ENCODE measurements around the gene ARL16. TPM values are rescaled to one million over a fixed set of nuclear protein-coding genes. Genes with fewer than 3 reads are reported as not detected.

The ARL16 gene
- total and polyA plus RNA-seq, 4 donors = 7.9 to 24.3 (median 11.3) TPM

GRCh38 chr17:81693509-81694210 lies 10.1 kb upstream of the ARL16 start:
- 92% methylated on average over 35 of the region's 35 CpGs for WGBS
- TF ChIP-seq RXRA (IDR thresholded peaks at IDR 0.05) = no peak
- no peak for TF ChIP-seq HNF4A (conservative IDR thresholded peaks at IDR 0.05)
- TF ChIP-seq EGR1 (IDR thresholded peaks at IDR 0.05; ENCODE audit: low read depth in 2 of 2) = no peak
- no peaks in the 10 kb centered on the region for H3K4me1 ChIP-seq (ENCODE audit: control insufficient read depth in 4 of 4, insufficient read depth in 4 of 4, low read length in 3 of 4)
- H3K27me3 ChIP-seq (ENCODE audit: control insufficient read depth in 4 of 4, insufficient read depth in 4 of 4, low read length in 3 of 4) = no peaks in the 10 kb centered on the region
- peaks cover 15 to 99% (median 27%) of the 10 kb centered on the region in 4 donors for H3K36me3 ChIP-seq (ENCODE audit: control insufficient read depth in 4 of 4, insufficient read depth in 3 of 4, low read depth in 1 of 4, low read length in 3 of 4)
- no peak overlapping the region for H3K27ac ChIP-seq (ENCODE audit: low read depth in 1 of 2, low read length in 2 of 2)
- DNase-seq (ENCODE audit: low spot score) = no peak
- no peak overlapping the region for H3K4me3 ChIP-seq (ENCODE audit: low read depth in 1 of 3, low read length in 3 of 3)
- no peaks in the 10 kb centered on the region for H3K9me3 ChIP-seq (ENCODE audit: control insufficient read depth in 4 of 4, low read length in 3 of 4)
- H3K9ac ChIP-seq (ENCODE audit: low read depth in 1 of 2, low read length in 2 of 2) = no peak overlapping the region

GRCh38 chr17:81691608-81692007 lies 8.0 kb upstream of the ARL16 start:
- Histone ChIP-seq H3K9ac (ENCODE audit: low read depth in 1 of 2, low read length in 2 of 2) (no peak overlapping the region), H3K4me1 (ENCODE audit: control insufficient read depth in 4 of 4, insufficient read depth in 4 of 4, low read length in 3 of 4) (no peaks in the 10 kb centered on the region), H3K4me3 (ENCODE audit: low read depth in 1 of 3, low read length in 3 of 3) (no peak overlapping the region), H3K27me3 (ENCODE audit: control insufficient read depth in 4 of 4, insufficient read depth in 4 of 4, low read length in 3 of 4) (no peaks in the 10 kb centered on the region), H3K27ac (ENCODE audit: low read depth in 1 of 2, low read length in 2 of 2) (no peak overlapping the region), H3K36me3 (ENCODE audit: control insufficient read depth in 4 of 4, insufficient read depth in 3 of 4, low read depth in 1 of 4, low read length in 3 of 4) (peaks cover 19 to 98% (median 24%) of the 10 kb centered on the region in 4 donors), H3K9me3 (ENCODE audit: control insufficient read depth in 4 of 4, low read length in 3 of 4) (no peaks in the 10 kb centered on the region)
- TF ChIP-seq NR2F2 (IDR thresholded peaks at IDR 0.05) (no peak), HNF4A (conservative IDR thresholded peaks at IDR 0.05) (no peak), RXRA (IDR thresholded peaks at IDR 0.05) (no peak), TAF1 (conservative IDR thresholded peaks at IDR 0.05) (no peak), MAX (IDR thresholded peaks at IDR 0.05) (no peak), ATF3 (IDR thresholded peaks at IDR 0.05) (no peak), EGR1 (IDR thresholded peaks at IDR 0.05; ENCODE audit: low read depth in 2 of 2) (no peak), ZBTB33 (IDR thresholded peaks at IDR 0.05) (no peak), FOXA2 (IDR thresholded peaks at IDR 0.05) (no peak), GABPA (IDR thresholded peaks at IDR 0.05 in 1 of 2, conservative IDR thresholded peaks at IDR 0.05 in 1 of 2) (no peak), SP1 (IDR thresholded peaks at IDR 0.05) (no peak), HNF4G (IDR thresholded peaks at IDR 0.05) (no peak)
- no peak for DNase-seq (ENCODE audit: low spot score)
- 96% methylated on average over 20 of the region's 20 CpGs for WGBS

GRCh38 chr17:81691196-81691595 lies 7.6 kb upstream of the ARL16 start:
- Histone ChIP-seq H3K9me3 (ENCODE audit: control insufficient read depth in 4 of 4, low read length in 3 of 4) (no peaks in the 10 kb centered on the region), H3K9ac (ENCODE audit: low read depth in 1 of 2, low read length in 2 of 2) (no peak overlapping the region), H3K4me1 (ENCODE audit: control insufficient read depth in 4 of 4, insufficient read depth in 4 of 4, low read length in 3 of 4) (no peaks in the 10 kb centered on the region), H3K36me3 (ENCODE audit: control insufficient read depth in 4 of 4, insufficient read depth in 3 of 4, low read depth in 1 of 4, low read length in 3 of 4) (peaks cover 18 to 97% (median 26%) of the 10 kb centered on the region in 4 donors), H3K27ac (ENCODE audit: low read depth in 1 of 2, low read length in 2 of 2) (no peak overlapping the region), H3K4me3 (ENCODE audit: low read depth in 1 of 3, low read length in 3 of 3) (no peak overlapping the region), H3K27me3 (ENCODE audit: control insufficient read depth in 4 of 4, insufficient read depth in 4 of 4, low read length in 3 of 4) (no peaks in the 10 kb centered on the region)
- DNase-seq (ENCODE audit: low spot score) = no peak
- WGBS = 95% methylated on average over 18 of the region's 18 CpGs
- TF ChIP-seq SP1 (IDR thresholded peaks at IDR 0.05) (no peak), MAX (IDR thresholded peaks at IDR 0.05) (no peak), GABPA (IDR thresholded peaks at IDR 0.05 in 1 of 2, conservative IDR thresholded peaks at IDR 0.05 in 1 of 2) (no peak), HNF4G (IDR thresholded peaks at IDR 0.05) (no peak), YY1 (IDR thresholded peaks at IDR 0.05) (no peak), ATF3 (IDR thresholded peaks at IDR 0.05) (no peak), JUND (IDR thresholded peaks at IDR 0.05) (no peak), HNF4A (conservative IDR thresholded peaks at IDR 0.05) (no peak), RAD21 (IDR thresholded peaks at IDR 0.05) (no peak), FOXA2 (IDR thresholded peaks at IDR 0.05) (no peak), TAF1 (conservative IDR thresholded peaks at IDR 0.05) (no peak), CTCF (IDR thresholded peaks at IDR 0.05; ENCODE audit: low read depth, low read length, missing input control) (no peak), FOXA1 (IDR thresholded peaks at IDR 0.05) (no peak), RXRA (IDR thresholded peaks at IDR 0.05) (no peak), REST (IDR thresholded peaks at IDR 0.05) (no peak)
